Measurements from ENCODE around the gene KLHDC7B. TPM values are rescaled to one million over a fixed set of nuclear protein-coding genes. Genes with fewer than 3 reads are reported as not detected.
A peak's percentile ranks its signal among the peaks of the same experiment; 100 is the strongest.

The KLHDC7B gene
- total RNA-seq, 1 experiment from 2014 or later: not detected

DNA sequence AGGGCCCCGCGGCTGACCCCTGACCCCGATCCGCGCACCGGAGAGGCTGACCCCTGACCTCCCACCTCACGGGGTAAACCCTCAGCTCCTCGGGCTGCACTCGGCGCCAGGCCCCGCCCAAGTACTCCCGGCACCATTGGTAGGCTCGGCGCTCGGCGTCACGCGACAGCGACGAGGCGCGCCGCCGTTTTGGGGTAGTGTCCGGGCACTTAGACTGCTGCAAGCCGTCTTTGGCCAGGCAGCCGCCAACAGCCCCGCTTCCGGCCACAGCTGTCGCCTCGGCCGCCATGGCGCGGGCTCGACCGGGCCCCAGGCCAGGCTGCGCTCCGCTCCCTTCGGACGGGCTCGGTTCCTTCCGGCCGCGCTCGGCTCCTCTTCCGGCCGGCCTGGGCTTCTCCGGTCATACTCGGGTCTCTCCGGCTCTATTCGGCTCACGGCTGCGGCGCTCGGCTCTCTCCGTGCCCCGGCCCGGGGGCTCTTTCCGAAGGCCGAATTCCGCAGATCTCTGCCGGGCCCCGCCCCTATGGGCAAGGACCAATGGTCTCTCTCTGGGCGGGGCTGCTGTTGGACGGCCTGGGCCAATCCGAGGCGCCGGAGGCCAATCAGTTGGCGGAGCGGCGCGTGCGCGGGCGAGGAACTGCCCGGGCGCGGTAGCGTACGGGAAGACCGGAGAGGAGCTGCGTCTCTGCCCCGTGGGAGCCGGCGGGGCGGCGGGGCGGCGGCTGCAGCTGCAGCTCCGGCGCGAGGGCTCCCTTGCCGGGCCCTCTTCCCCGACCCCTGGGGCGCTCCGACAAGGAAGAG, 37.0 kb downstream of the KLHDC7B start, which contains the start of gene CHKB (continued):
- no peak for TF ChIP-seq CBFB (CRISPR knock-in tag; IDR thresholded peaks at IDR 0.05; ENCODE audit: low read depth)
- 0 out of 2 replicates have a peak, but pooled peaks have one; percentile 8 for TF ChIP-seq TEAD1 (CRISPR knock-in tag; IDR thresholded peaks at IDR 0.05)
- TF ChIP-seq, protein P1, sequence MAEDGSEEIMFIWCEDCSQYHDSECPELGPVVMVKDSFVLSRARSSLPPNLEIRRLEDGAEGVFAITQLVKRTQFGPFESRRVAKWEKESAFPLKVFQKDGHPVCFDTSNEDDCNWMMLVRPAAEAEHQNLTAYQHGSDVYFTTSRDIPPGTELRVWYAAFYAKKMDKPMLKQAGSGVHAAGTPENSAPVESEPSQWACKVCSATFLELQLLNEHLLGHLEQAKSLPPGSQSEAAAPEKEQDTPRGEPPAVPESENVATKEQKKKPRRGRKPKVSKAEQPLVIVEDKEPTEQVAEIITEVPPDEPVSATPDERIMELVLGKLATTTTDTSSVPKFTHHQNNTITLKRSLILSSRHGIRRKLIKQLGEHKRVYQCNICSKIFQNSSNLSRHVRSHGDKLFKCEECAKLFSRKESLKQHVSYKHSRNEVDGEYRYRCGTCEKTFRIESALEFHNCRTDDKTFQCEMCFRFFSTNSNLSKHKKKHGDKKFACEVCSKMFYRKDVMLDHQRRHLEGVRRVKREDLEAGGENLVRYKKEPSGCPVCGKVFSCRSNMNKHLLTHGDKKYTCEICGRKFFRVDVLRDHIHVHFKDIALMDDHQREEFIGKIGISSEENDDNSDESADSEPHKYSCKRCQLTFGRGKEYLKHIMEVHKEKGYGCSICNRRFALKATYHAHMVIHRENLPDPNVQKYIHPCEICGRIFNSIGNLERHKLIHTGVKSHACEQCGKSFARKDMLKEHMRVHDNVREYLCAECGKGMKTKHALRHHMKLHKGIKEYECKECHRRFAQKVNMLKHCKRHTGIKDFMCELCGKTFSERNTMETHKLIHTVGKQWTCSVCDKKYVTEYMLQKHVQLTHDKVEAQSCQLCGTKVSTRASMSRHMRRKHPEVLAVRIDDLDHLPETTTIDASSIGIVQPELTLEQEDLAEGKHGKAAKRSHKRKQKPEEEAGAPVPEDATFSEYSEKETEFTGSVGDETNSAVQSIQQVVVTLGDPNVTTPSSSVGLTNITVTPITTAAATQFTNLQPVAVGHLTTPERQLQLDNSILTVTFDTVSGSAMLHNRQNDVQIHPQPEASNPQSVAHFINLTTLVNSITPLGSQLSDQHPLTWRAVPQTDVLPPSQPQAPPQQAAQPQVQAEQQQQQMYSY (CRISPR knock-in tag; IDR thresholded peaks at IDR 0.05): no peak
- no peak for TF ChIP-seq KAT7 (CRISPR knock-in tag; IDR thresholded peaks at IDR 0.05; ENCODE audit: borderline replicate concordance)
- TF ChIP-seq, protein P2, sequence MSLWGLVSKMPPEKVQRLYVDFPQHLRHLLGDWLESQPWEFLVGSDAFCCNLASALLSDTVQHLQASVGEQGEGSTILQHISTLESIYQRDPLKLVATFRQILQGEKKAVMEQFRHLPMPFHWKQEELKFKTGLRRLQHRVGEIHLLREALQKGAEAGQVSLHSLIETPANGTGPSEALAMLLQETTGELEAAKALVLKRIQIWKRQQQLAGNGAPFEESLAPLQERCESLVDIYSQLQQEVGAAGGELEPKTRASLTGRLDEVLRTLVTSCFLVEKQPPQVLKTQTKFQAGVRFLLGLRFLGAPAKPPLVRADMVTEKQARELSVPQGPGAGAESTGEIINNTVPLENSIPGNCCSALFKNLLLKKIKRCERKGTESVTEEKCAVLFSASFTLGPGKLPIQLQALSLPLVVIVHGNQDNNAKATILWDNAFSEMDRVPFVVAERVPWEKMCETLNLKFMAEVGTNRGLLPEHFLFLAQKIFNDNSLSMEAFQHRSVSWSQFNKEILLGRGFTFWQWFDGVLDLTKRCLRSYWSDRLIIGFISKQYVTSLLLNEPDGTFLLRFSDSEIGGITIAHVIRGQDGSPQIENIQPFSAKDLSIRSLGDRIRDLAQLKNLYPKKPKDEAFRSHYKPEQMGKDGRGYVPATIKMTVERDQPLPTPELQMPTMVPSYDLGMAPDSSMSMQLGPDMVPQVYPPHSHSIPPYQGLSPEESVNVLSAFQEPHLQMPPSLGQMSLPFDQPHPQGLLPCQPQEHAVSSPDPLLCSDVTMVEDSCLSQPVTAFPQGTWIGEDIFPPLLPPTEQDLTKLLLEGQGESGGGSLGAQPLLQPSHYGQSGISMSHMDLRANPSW (CRISPR knock-in tag; conservative IDR thresholded peaks at IDR 0.05; ENCODE audit: low read depth): no peak
- TF ChIP-seq, protein P3, sequence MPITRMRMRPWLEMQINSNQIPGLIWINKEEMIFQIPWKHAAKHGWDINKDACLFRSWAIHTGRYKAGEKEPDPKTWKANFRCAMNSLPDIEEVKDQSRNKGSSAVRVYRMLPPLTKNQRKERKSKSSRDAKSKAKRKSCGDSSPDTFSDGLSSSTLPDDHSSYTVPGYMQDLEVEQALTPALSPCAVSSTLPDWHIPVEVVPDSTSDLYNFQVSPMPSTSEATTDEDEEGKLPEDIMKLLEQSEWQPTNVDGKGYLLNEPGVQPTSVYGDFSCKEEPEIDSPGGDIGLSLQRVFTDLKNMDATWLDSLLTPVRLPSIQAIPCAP (CRISPR knock-in tag; IDR thresholded peaks at IDR 0.05): no peak
- TF ChIP-seq, protein P4, sequence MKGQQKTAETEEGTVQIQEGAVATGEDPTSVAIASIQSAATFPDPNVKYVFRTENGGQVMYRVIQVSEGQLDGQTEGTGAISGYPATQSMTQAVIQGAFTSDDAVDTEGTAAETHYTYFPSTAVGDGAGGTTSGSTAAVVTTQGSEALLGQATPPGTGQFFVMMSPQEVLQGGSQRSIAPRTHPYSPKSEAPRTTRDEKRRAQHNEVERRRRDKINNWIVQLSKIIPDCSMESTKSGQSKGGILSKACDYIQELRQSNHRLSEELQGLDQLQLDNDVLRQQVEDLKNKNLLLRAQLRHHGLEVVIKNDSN (CRISPR knock-in tag; IDR thresholded peaks at IDR 0.05): no peak
- TF ChIP-seq NFATC4 (CRISPR knock-in tag; IDR thresholded peaks at IDR 0.05): no peak
- TF ChIP-seq, protein P5, sequence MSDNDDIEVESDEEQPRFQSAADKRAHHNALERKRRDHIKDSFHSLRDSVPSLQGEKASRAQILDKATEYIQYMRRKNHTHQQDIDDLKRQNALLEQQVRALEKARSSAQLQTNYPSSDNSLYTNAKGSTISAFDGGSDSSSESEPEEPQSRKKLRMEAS (CRISPR knock-in tag; IDR thresholded peaks at IDR 0.05): peak; percentile 63; the same call in 1 of the 2 replicates
- TF ChIP-seq, protein P6, sequence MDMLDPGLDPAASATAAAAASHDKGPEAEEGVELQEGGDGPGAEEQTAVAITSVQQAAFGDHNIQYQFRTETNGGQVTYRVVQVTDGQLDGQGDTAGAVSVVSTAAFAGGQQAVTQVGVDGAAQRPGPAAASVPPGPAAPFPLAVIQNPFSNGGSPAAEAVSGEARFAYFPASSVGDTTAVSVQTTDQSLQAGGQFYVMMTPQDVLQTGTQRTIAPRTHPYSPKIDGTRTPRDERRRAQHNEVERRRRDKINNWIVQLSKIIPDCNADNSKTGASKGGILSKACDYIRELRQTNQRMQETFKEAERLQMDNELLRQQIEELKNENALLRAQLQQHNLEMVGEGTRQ (CRISPR knock-in tag; IDR thresholded peaks at IDR 0.05): no peak
- no peak for TF ChIP-seq ETV6 (CRISPR knock-in tag; IDR thresholded peaks at IDR 0.05)
- TF ChIP-seq TEAD4 (CRISPR knock-in tag; IDR thresholded peaks at IDR 0.05): no peak
- TF ChIP-seq, protein P7, sequence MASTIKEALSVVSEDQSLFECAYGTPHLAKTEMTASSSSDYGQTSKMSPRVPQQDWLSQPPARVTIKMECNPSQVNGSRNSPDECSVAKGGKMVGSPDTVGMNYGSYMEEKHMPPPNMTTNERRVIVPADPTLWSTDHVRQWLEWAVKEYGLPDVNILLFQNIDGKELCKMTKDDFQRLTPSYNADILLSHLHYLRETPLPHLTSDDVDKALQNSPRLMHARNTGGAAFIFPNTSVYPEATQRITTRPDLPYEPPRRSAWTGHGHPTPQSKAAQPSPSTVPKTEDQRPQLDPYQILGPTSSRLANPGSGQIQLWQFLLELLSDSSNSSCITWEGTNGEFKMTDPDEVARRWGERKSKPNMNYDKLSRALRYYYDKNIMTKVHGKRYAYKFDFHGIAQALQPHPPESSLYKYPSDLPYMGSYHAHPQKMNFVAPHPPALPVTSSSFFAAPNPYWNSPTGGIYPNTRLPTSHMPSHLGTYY (CRISPR knock-in tag; IDR thresholded peaks at IDR 0.05): no peak
- TF ChIP-seq, protein P8, sequence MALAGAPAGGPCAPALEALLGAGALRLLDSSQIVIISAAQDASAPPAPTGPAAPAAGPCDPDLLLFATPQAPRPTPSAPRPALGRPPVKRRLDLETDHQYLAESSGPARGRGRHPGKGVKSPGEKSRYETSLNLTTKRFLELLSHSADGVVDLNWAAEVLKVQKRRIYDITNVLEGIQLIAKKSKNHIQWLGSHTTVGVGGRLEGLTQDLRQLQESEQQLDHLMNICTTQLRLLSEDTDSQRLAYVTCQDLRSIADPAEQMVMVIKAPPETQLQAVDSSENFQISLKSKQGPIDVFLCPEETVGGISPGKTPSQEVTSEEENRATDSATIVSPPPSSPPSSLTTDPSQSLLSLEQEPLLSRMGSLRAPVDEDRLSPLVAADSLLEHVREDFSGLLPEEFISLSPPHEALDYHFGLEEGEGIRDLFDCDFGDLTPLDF (CRISPR knock-in tag; IDR thresholded peaks at IDR 0.05): no peak
- TF ChIP-seq NR3C1 (CRISPR knock-in tag; conservative IDR thresholded peaks at IDR 0.05; ENCODE audit: low read depth): no peak
- peak; percentile 62; the same call in 1 of the 2 replicates for TF ChIP-seq FOXK1 (CRISPR knock-in tag; IDR thresholded peaks at IDR 0.05)
- peak; percentile 88 for TF ChIP-seq NR2C2 (CRISPR knock-in tag; IDR thresholded peaks at IDR 0.05)
- no peak for TF ChIP-seq ZNF317 (CRISPR knock-in tag; IDR thresholded peaks at IDR 0.05; ENCODE audit: borderline replicate concordance, low read depth)
- TF ChIP-seq ZNF232 (CRISPR knock-in tag; IDR thresholded peaks at IDR 0.05): no peak
- TF ChIP-seq, protein P9, sequence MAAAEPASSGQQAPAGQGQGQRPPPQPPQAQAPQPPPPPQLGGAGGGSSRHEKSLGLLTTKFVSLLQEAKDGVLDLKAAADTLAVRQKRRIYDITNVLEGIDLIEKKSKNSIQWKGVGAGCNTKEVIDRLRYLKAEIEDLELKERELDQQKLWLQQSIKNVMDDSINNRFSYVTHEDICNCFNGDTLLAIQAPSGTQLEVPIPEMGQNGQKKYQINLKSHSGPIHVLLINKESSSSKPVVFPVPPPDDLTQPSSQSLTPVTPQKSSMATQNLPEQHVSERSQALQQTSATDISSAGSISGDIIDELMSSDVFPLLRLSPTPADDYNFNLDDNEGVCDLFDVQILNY (CRISPR knock-in tag; IDR thresholded peaks at IDR 0.05): peak; percentile 54
- TF ChIP-seq, protein P10, sequence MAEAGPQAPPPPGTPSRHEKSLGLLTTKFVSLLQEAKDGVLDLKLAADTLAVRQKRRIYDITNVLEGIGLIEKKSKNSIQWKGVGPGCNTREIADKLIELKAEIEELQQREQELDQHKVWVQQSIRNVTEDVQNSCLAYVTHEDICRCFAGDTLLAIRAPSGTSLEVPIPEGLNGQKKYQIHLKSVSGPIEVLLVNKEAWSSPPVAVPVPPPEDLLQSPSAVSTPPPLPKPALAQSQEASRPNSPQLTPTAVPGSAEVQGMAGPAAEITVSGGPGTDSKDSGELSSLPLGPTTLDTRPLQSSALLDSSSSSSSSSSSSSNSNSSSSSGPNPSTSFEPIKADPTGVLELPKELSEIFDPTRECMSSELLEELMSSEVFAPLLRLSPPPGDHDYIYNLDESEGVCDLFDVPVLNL (CRISPR knock-in tag; IDR thresholded peaks at IDR 0.05; ENCODE audit: borderline replicate concordance, low read depth): no peak
- TF ChIP-seq RELA (CRISPR knock-in tag; IDR thresholded peaks at IDR 0.05; ENCODE audit: borderline replicate concordance): 0 out of 2 replicates have a peak, but pooled peaks have one; percentile 13
- no peak for TF ChIP-seq FOXJ3 (CRISPR knock-in tag; IDR thresholded peaks at IDR 0.05; ENCODE audit: borderline replicate concordance)
- TF ChIP-seq ZNF416 (CRISPR knock-in tag; IDR thresholded peaks at IDR 0.05): 0 out of 2 replicates have a peak, but pooled peaks have one; percentile 59
